ENCODE measurements around the gene RBM27.
"Not testable (repeated sequence)": the region's sequence is repeated elsewhere in the genome, so short reads cannot be mapped to it uniquely, and the experiment has no call there.

Gene RBM27

DNA sequence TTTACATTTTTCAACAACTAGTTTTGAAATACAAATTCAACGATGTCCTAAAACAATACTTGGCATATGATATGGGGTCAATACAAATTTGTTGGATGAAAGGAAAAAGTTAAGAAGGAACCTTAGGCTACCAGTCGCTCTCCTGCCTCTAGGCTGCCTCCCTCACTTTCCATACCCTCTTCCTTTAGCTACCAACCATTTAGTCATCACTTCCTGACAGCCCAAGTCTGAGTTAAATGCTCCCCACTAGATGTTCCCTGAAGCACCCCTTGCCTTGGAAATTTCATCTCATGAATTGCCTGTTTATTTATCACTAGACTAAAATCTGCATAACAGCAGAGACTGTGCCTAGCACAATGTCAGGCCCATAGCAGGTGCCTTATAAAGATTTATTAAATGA lies 18.2 kb upstream of the RBM27 start:
- no peaks in the 10 kb centered on the region for H3K9me2 ChIP-seq (replicated peaks; ENCODE audit: control insufficient read depth, low read length)
- H3K4me2 ChIP-seq (ENCODE audit: low read length): no peak overlapping the region
- H3K4me3 ChIP-seq (ENCODE audit: low read length): no peak overlapping the region
- no peaks in the 10 kb centered on the region for H3K9me3 ChIP-seq (ENCODE audit: control insufficient read depth, insufficient read depth, low read length)
- peaks cover 23% of the 10 kb centered on the region for H3K79me2 ChIP-seq (ENCODE audit: control insufficient read depth, low read length)
- H3K27me3 ChIP-seq (ENCODE audit: control insufficient read depth, low read length): no peaks in the 10 kb centered on the region
- H3K4me1 ChIP-seq (ENCODE audit: control insufficient read depth, low read length): peaks cover 18% of the 10 kb centered on the region
- TF ChIP-seq EZH2phosphoT487 (IDR thresholded peaks at IDR 0.05; ENCODE audit: borderline replicate concordance, low read length): no peak
- peaks cover 13% of the 10 kb centered on the region for H3K36me3 ChIP-seq (ENCODE audit: control insufficient read depth, low read length)
- no peaks in the 10 kb centered on the region for H4K20me1 ChIP-seq (ENCODE audit: control insufficient read depth, insufficient read depth, low read depth, low read length)
- no peaks in the 10 kb centered on the region; the same call in 1 of the 2 replicates for H3F3A ChIP-seq (ENCODE audit: control insufficient read depth, insufficient read depth)
- no peak overlapping the region for H3K27ac ChIP-seq (ENCODE audit: low read depth, low read length)

DNA sequence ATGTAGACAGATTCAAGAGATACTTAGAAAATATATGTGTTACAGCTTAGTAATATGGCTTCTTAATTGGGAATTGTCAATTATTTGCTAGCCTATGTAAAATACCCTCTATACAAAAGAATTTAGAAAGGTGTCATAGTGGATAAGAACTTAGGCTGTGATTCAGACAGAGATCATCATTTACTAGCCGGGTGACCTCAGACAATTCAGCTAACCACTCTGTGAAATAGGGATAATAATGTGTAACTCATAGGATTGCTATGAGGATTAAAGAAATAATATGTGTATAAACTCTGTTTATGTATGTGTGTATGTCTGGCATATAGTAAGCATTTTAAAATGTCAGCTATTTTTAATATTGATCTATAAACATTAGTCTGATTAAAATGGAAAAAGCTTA lies 15.0 kb upstream of the RBM27 start:
- no peaks in the 10 kb centered on the region for H3K9me2 ChIP-seq (replicated peaks; ENCODE audit: control insufficient read depth, low read length)
- 0 out of 2 replicates have a peak, but pooled peaks cover 3% of the 10 kb centered on the region for H3K27me3 ChIP-seq (ENCODE audit: control insufficient read depth, low read length)
- no peaks in the 10 kb centered on the region; the same call in 1 of the 2 replicates for H3F3A ChIP-seq (ENCODE audit: control insufficient read depth, insufficient read depth)
- no peak overlapping the region for H3K27ac ChIP-seq (ENCODE audit: low read depth, low read length)
- no peaks in the 10 kb centered on the region for H3K79me2 ChIP-seq (ENCODE audit: control insufficient read depth, low read length)
- H3K36me3 ChIP-seq (ENCODE audit: control insufficient read depth, low read length): no peaks in the 10 kb centered on the region
- H3K9me3 ChIP-seq (ENCODE audit: control insufficient read depth, insufficient read depth, low read length): no peaks in the 10 kb centered on the region
- no peak overlapping the region for H3K4me2 ChIP-seq (ENCODE audit: low read length)
- no peaks in the 10 kb centered on the region for H4K20me1 ChIP-seq (ENCODE audit: control insufficient read depth, insufficient read depth, low read depth, low read length)
- no peak overlapping the region for H3K4me3 ChIP-seq (ENCODE audit: low read length)
- peaks cover 2% of the 10 kb centered on the region for H3K4me1 ChIP-seq (ENCODE audit: control insufficient read depth, low read length)
- no peak for TF ChIP-seq EZH2phosphoT487 (IDR thresholded peaks at IDR 0.05; ENCODE audit: borderline replicate concordance, low read length)
- TF ChIP-seq, protein P1, sequence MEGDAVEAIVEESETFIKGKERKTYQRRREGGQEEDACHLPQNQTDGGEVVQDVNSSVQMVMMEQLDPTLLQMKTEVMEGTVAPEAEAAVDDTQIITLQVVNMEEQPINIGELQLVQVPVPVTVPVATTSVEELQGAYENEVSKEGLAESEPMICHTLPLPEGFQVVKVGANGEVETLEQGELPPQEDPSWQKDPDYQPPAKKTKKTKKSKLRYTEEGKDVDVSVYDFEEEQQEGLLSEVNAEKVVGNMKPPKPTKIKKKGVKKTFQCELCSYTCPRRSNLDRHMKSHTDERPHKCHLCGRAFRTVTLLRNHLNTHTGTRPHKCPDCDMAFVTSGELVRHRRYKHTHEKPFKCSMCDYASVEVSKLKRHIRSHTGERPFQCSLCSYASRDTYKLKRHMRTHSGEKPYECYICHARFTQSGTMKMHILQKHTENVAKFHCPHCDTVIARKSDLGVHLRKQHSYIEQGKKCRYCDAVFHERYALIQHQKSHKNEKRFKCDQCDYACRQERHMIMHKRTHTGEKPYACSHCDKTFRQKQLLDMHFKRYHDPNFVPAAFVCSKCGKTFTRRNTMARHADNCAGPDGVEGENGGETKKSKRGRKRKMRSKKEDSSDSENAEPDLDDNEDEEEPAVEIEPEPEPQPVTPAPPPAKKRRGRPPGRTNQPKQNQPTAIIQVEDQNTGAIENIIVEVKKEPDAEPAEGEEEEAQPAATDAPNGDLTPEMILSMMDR (IDR thresholded peaks at IDR 0.05; ENCODE audit: low read depth, low read length, poor library complexity, severe bottlenecking): no peak

DNA sequence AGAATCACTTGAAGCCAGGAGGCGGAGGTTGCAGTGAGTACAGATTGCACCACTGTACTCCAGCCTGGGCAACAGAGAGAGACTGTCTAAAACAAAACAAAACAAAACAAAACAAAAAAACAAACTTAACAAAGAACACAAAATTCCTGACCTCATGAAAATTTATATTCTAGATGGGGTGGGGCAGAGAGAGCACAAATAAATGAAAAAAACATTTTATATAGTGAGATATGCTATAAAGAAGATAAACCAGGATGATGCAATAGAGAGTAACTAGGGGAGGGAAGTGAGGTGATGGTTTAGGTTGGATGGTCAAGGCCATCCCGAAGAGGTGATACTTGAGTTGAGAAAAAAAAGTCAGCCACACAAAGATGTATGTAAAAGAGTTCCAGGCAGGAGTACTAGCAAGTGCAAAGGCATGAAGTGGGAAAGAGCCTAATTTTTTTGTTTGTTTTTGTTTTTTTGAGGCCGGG lies 10.8 kb upstream of the RBM27 start:
- H3K27ac ChIP-seq (ENCODE audit: low read depth, low read length): no peak overlapping the region
- H3K4me2 ChIP-seq (ENCODE audit: low read length): no peak overlapping the region
- no peaks in the 10 kb centered on the region for H4K20me1 ChIP-seq (ENCODE audit: control insufficient read depth, insufficient read depth, low read depth, low read length)
- H3K36me3 ChIP-seq (ENCODE audit: control insufficient read depth, low read length): no peaks in the 10 kb centered on the region
- H3K9me2 ChIP-seq (replicated peaks; ENCODE audit: control insufficient read depth, low read length): no peaks in the 10 kb centered on the region
- no peaks in the 10 kb centered on the region for H3F3A ChIP-seq (ENCODE audit: control insufficient read depth, insufficient read depth)
- H3K79me2 ChIP-seq (ENCODE audit: control insufficient read depth, low read length): no peaks in the 10 kb centered on the region
- H3K4me3 ChIP-seq (ENCODE audit: low read length): no peak overlapping the region
- no peaks in the 10 kb centered on the region for H3K4me1 ChIP-seq (ENCODE audit: control insufficient read depth, low read length)
- no peaks in the 10 kb centered on the region for H3K9me3 ChIP-seq (ENCODE audit: control insufficient read depth, insufficient read depth, low read length)
- H3K27me3 ChIP-seq (ENCODE audit: control insufficient read depth, low read length): 0 out of 2 replicates have a peak, but pooled peaks cover 3% of the 10 kb centered on the region
- TF ChIP-seq EZH2phosphoT487 (IDR thresholded peaks at IDR 0.05; ENCODE audit: borderline replicate concordance, low read length): no peak
- TF ChIP-seq, protein P1 (IDR thresholded peaks at IDR 0.05; ENCODE audit: low read depth, low read length, poor library complexity, severe bottlenecking): no peak

DNA sequence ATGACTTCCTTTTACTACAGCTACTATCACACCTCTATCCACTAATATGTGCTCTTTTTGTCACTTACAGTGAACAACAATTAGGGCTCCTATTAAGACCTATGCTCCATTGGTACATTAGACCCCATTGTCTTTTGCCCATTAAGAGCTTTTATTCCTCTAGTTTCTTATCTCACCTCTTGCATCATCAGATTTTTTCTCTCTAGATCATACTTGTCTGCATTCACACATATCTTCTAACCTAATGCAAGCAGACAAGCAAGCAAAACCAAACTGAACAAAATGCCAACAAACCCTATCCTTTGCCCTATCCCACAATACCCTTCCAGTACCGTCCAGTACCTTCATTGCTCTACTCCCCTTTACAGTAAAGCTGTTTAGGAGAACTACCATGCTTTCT lies 10.1 kb upstream of the RBM27 start:
- no peak for TF ChIP-seq EZH2phosphoT487 (IDR thresholded peaks at IDR 0.05; ENCODE audit: borderline replicate concordance, low read length)
- TF ChIP-seq, protein P1 (IDR thresholded peaks at IDR 0.05; ENCODE audit: low read depth, low read length, poor library complexity, severe bottlenecking): no peak
- H3K79me2 ChIP-seq (ENCODE audit: control insufficient read depth, low read length): no peaks in the 10 kb centered on the region
- no peaks in the 10 kb centered on the region for H4K20me1 ChIP-seq (ENCODE audit: control insufficient read depth, insufficient read depth, low read depth, low read length)
- no peaks in the 10 kb centered on the region for H3K9me2 ChIP-seq (replicated peaks; ENCODE audit: control insufficient read depth, low read length)
- H3K27me3 ChIP-seq (ENCODE audit: control insufficient read depth, low read length): 0 out of 2 replicates have a peak, but pooled peaks cover 3% of the 10 kb centered on the region
- H3K36me3 ChIP-seq (ENCODE audit: control insufficient read depth, low read length): no peaks in the 10 kb centered on the region
- no peak overlapping the region for H3K4me3 ChIP-seq (ENCODE audit: low read length)
- no peak overlapping the region for H3K27ac ChIP-seq (ENCODE audit: low read depth, low read length)
- no peak overlapping the region for H3K4me2 ChIP-seq (ENCODE audit: low read length)
- no peaks in the 10 kb centered on the region for H3K9me3 ChIP-seq (ENCODE audit: control insufficient read depth, insufficient read depth, low read length)
- no peaks in the 10 kb centered on the region for H3F3A ChIP-seq (ENCODE audit: control insufficient read depth, insufficient read depth)
- H3K4me1 ChIP-seq (ENCODE audit: control insufficient read depth, low read length): no peaks in the 10 kb centered on the region

DNA sequence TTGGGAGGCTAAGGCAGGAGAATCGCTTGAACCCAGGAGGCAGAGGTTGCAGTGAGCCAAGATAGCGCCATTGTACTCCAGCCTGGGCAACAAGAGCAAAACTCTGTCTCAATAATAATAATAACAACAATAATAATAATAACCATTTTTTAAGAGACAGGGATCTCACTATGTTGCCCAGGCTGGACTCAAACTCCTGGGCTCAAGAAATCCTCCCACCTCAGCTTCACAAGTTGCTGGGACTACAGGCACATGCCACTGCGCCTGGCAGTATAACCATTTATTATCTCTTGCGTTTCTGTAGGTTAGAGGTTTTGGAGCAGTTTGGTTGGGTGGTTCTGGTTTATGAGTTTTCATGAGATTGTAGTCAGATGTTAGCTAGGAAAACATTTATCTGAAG lies 8.4 kb upstream of the RBM27 start:
- H3K4me2 ChIP-seq (ENCODE audit: low read length); H3K79me2 ChIP-seq (ENCODE audit: control insufficient read depth, low read length); H3K9me2 ChIP-seq (replicated peaks; ENCODE audit: control insufficient read depth, low read length); H3F3A ChIP-seq (ENCODE audit: control insufficient read depth, insufficient read depth); H3K27me3 ChIP-seq (ENCODE audit: control insufficient read depth, low read length); H3K27ac ChIP-seq (ENCODE audit: low read depth, low read length); H4K20me1 ChIP-seq (ENCODE audit: control insufficient read depth, insufficient read depth, low read depth, low read length); H3K9me3 ChIP-seq (ENCODE audit: control insufficient read depth, insufficient read depth, low read length); H3K36me3 ChIP-seq (ENCODE audit: control insufficient read depth, low read length); H3K4me3 ChIP-seq (ENCODE audit: low read length); H3K4me1 ChIP-seq (ENCODE audit: control insufficient read depth, low read length): not testable (repeated sequence)

Data from DOHH2 (cell line).